DMS 273 treated with DMSO at 0.1 percent for 48 hours (cell line): ENCODE measurements around the gene LAG3.

Experiments
- DNase-seq: peaks from one replicate; lab custom pipeline; 2025; lab: John Stamatoyannopoulos, UW

The LAG3 gene

GRCh38 chr12:6790496-6791150 lies 18.3 kb downstream of the LAG3 start:
- DNase-seq = no peak

- no peak for DNase-seq
Measured at GRCh38 chr12:6791931-6792520, 19.7 kb downstream of the LAG3 start.

- no peak for DNase-seq
Measured at GRCh38 chr12:6792522-6793201, 20.3 kb downstream of the LAG3 start.

GRCh38 chr12:6795088-6795487 lies 22.8 kb downstream of the LAG3 start:
- no peak for DNase-seq

DNA sequence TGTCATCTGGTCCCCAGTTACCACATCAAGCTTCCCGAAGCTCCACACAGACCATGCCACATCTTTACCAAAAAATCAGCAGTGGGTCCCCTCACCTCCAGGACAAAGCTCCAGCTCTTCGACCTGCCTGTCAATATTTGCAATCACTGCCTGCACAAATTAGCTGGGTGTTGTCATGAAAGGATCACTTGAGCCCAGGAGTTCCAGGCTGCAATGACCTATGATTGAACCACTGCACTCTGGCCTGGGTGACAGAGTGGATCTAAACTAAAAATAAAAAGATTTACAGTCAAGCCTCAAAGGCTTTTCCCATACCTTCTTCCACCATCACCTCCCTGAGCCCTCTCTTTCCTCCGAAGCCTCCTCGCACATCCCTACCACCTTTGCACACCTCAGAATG lies 24.3 kb downstream of the LAG3 start:
- DNase-seq = no peak

DNA sequence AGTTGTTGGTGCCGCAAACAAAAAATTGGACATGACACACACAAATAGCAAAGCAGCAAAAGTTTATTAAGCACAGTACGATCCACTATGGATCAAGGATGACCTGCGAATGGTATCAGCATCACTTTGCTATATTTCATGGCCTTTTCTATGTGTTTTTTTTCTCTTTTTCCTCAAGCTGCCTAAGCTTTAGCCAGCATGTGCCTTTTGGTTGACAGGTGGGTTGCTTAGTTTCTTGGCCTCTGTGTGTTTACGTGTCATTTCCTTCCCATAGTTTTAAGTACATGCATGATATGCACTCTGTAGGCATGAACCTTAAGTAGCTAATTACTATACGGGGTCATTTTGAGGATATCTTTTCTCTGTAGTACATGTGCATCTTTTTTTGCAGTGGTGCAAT lies 26.8 kb downstream of the LAG3 start:
- DNase-seq = no peak

GRCh38 chr12:6807170-6807569 lies 34.9 kb downstream of the LAG3 start:
- no peak for DNase-seq

DNA sequence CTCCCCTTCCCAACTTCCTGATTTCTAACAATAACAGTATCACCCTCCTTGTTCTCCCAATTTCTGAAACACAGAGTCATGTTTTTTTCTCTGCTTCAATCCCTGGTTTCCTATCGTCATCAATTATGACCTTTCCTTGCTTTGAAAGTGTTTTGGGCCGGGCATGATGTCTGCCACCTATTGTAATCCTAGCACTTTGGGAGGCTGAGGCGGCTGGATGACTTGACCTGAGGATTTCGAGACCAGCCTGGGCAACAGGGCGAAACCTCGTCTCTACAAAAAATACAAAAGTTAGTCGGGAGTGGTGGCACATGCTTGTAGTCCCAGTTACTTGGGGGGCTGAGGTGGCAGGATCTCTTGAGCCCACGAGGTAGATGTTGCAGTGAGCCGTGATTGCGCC lies 36.7 kb downstream of the LAG3 start:
- no peak for DNase-seq

- DNase-seq = no peak
Measured at GRCh38 chr12:6810758-6811157, 38.4 kb downstream of the LAG3 start.

DNA sequence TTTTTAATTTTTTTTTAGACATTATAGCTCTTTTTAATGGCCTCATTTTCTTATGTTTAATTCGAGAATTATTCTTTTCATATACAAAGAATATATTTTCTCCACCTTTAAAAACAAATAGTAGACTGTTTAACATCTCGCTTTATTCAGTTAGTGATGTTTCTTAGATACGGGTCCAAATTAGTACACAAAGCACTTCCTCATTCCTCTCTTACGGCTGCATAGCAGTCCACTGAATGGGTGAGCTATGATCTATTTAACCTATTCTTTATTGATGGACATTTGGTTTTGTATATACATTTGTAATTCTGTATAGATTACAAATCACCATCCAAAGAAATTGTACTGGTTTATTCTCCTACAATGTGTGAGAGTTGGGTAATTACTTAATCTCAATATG lies 41.0 kb downstream of the LAG3 start:
- no peak for DNase-seq

DNA sequence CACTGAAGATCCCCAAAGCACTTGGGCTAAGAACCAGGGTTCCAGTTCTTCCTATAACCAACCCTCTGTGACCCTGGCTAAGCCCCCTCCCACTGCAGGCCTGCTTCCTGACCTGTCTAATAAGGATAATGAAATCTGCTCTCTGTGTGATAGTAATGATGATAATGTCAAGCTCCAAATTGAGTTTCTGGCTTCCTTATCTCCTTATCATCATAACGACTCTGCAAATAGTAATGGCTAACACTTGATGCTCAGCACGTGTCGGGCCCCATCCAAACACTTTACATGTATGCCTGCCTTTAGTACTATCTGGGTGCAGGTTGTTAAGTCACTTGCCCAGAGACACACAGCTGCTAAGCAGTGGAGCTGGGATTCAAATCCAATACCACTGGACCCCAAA lies 44.3 kb downstream of the LAG3 start:
- no peak for DNase-seq

DNA sequence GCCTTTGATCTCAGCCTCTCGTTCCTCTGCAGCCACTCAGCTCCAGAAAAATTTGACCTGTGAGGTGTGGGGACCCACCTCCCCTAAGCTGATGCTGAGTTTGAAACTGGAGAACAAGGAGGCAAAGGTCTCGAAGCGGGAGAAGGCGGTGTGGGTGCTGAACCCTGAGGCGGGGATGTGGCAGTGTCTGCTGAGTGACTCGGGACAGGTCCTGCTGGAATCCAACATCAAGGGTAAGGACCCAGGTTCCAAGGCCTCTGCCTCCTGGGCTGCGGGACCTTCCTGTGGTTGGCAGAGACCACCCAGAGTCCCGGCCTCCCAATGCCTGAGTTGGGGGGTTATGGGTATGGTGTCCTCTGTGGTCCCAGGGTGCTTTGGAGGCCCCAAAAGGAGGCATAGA lies 44.8 kb downstream of the LAG3 start:
- DNase-seq = no peak

- no peak for DNase-seq
Measured at GRCh38 chr12:6817662-6818157, 45.4 kb downstream of the LAG3 start.

DNA sequence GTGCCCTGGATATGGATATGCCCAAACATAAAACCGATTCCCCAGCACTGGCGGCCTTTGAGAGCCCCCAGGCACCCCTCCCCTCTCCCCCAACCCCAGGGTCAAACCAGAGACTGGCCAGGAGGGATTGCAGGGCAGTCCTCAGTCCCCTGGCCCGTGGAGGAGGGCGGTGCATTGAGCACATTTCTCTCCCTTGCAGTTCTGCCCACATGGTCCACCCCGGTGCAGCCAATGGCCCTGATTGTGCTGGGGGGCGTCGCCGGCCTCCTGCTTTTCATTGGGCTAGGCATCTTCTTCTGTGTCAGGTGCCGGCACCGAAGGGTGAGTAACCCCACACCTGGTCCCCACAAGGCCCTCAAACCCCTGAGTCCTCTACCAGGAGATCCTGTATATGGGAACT lies 45.9 kb downstream of the LAG3 start:
- no peak for DNase-seq

DNA sequence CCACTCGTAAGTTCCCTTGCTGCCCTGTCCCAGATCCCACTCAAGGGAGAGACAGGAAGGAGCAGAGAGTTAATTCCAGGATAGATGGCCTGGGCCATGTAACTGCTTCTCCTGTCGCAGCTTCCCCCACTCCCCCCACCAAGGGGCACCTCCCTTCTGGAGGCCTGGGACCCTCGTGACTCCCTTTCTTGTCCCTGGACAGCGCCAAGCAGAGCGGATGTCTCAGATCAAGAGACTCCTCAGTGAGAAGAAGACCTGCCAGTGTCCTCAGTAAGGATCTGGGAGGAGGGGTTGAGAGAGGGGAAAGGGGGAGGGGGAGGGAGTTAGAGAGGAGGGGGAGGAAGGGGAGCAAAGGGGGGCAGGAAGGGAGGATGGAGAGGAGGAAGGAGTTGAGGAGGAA lies 46.3 kb downstream of the LAG3 start:
- no peak for DNase-seq

DNA sequence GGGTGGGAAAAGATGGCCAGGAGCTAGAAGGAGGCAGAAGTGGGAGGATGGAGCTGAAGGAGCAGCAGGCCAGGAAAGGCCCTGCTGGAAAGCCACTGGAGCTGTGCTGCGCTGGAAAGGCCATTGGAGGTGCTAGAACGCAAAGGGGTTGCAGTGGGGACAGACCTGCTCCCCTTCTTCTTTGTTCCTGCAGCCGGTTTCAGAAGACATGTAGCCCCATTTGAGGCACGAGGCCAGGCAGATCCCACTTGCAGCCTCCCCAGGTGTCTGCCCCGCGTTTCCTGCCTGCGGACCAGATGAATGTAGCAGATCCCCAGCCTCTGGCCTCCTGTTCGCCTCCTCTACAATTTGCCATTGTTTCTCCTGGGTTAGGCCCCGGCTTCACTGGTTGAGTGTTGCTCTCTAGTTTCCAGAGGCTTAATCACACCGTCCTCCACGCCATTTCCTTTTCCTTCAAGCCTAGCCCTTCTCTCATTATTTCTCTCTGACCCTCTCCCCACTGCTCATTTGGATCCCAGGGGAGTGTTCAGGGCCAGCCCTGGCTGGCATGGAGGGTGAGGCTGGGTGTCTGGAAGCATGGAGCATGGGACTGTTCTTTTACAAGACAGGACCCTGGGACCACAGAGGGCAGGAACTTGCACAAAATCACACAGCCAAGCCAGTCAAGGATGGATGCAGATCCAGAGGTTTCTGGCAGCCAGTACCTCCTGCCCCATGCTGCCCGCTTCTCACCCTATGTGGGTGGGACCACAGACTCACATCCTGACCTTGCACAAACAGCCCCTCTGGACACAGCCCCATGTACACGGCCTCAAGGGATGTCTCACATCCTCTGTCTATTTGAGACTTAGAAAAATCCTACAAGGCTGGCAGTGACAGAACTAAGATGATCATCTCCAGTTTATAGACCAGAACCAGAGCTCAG lies 47.0 kb downstream of the LAG3 start:
- DNase-seq = no peak

DNA sequence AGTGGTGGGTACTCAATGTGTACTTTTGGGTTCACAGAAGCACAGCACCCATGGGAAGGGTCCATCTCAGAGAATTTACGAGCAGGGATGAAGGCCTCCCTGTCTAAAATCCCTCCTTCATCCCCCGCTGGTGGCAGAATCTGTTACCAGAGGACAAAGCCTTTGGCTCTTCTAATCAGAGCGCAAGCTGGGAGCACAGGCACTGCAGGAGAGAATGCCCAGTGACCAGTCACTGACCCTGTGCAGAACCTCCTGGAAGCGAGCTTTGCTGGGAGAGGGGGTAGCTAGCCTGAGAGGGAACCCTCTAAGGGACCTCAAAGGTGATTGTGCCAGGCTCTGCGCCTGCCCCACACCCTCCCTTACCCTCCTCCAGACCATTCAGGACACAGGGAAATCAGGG lies 47.8 kb downstream of the LAG3 start:
- DNase-seq = no peak

- DNase-seq = no peak
Measured at GRCh38 chr12:6821591-6822425, 49.5 kb downstream of the LAG3 start, which contains the start of gene GPR162. TSS of gene GPR162 (plus strand) at chr12:6821821. CDS start at chr12:6823899, 2,078 bp downstream.

DNA sequence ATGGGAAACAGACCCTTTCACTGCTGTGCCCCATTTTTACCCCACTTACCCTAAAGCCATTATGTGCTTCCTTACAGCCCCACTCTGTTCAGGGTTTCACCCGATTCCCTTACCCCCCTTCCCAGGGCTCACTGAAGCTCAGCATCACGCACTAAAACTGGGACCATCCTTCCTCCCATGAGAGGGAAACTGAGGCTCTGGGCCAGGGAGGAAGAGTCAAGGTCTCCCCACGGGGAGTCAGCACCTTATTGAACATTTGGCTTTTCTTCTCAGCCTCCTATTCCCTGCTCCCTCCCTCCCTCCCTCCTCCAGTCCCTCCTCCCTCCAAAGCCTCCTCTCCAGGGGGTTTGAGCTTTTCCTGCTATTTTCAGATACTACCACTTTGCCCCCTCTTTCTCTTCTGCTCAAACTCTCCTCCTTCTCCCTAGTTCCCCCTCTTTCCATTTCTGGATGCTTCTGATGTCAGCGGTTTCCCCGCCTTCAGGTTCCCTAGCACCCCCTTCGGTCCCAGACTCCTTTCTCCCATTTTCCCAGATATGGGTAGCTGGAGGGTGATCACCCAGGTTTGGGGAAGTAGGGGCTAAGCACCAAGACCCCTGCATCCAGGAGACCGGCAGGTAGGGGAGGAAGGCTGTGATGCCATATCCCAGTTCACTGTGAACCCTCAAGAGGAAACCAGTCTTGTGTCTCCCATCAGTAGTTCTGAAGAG lies 50.3 kb downstream of the LAG3 start:
- DNase-seq = no peak

- DNase-seq = no peak
Measured at GRCh38 chr12:6823182-6824084, 51.1 kb downstream of the LAG3 start.
